Hair follicle dermal papilla cell (primary cell): ENCODE results near the gene INO80. TPM values are rescaled to one million over a fixed set of nuclear protein-coding genes. Genes with fewer than 3 reads are reported as not detected.

Source experiments
- small RNA-seq: library from RNA; depleted of rRNA; stranded (forward); fragments of <200 nt; gene quantifications from one replicate; pipeline ENCODE3, GENCODE V24; 2012
- total RNA-seq: library from RNA; depleted of rRNA; stranded (reverse); fragments of >200 nt; gene quantifications from 2 replicates; pipeline ENCODE4 v1.2.3, GENCODE V29; 2012

Gene INO80
- 28.1 and 28.4 TPM in 2 replicates for total RNA-seq

GRCh38 chr15:41116116-41116961 lies at the start of gene INO80:
TSS of gene INO80 (minus strand) at chr15:41116280. CDS start at chr15:41096310, 19,970 bp downstream.

GRCh38 chr15:40952901-40953712 lies 163.0 kb downstream of the INO80 start, which contains the start of gene CHAC1:
TSS of gene CHAC1 (plus strand) at chr15:40953471. CDS start at chr15:40953584, 113 bp downstream.

Small RNAs within 50 kb of the gene (small RNA-seq; reads per million reads assigned to genes)
- gene ISCA1P4: not detected

Other genes with a start within 250 kb of the INO80 start
- 0.16 and 0.24 TPM in 2 replicates for gene RHOV, start 242.0 kb downstream of the INO80 start, total RNA-seq
- gene VPS18, start 221.8 kb downstream of the INO80 start, total RNA-seq: 70.6 and 74.2 TPM in 2 replicates
- gene DLL4, start 186.9 kb downstream of the INO80 start, total RNA-seq: 0.16 TPM in 1 of 2 replicates, not detected in the other
- gene CHAC1, start 162.8 kb downstream of the INO80 start, total RNA-seq: 12.0 and 12.3 TPM in 2 replicates
- gene EXD1, start 114.5 kb upstream of the INO80 start, total RNA-seq: not detected in 2 replicates
- gene CHP1, start 115.0 kb upstream of the INO80 start, total RNA-seq: 94.6 and 111 TPM in 2 replicates
- 0.36 and 0.65 TPM in 2 replicates for gene OIP5, start 216.3 kb upstream of the INO80 start, total RNA-seq
- gene NUSAP1, start 216.6 kb upstream of the INO80 start, total RNA-seq: 10.8 and 11.2 TPM in 2 replicates